NCI-H128 (cell line): ENCODE data around the gene RSPH10B2.
A peak's percentile ranks its signal among the peaks of the same experiment; 100 is the strongest.
"Not testable (repeated sequence)": the region's sequence is repeated elsewhere in the genome, so short reads cannot be mapped to it uniquely, and the experiment has no call there.

ENCODE experiments used
- DNase-seq: peaks from one replicate; lab custom pipeline; 2025; ENCODE audit not compliant: unreplicated experiment; lab: John Stamatoyannopoulos, UW

RSPH10B2 gene

DNA sequence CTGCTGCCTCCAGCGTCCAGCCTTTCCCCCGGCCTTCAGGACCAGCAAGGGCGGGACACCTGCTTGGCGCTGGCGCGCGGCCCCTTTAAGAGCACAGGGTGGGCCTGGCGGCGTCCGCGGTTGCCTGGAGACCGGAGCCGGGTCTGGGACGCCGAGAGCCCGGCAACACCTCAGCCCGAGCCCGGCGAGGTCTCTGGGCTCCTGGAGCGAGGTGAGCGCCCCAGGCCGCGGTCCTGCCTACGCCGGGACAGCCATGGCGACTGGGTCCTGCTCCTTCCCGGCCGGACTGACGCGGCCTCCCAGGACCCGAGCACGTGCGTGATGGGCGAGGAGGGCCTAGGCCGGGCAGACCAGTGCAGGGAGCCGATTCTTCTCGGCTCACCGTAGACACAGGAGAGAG lies at the start of gene RSPH10B2:
Gene RSPH10B2, plus strand, starts transcription at position 140 of the 400 bp plus-strand sequence. CDS start 3,575 bp downstream, outside the sequence.
- DNase-seq = not testable (repeated sequence)

DNA sequence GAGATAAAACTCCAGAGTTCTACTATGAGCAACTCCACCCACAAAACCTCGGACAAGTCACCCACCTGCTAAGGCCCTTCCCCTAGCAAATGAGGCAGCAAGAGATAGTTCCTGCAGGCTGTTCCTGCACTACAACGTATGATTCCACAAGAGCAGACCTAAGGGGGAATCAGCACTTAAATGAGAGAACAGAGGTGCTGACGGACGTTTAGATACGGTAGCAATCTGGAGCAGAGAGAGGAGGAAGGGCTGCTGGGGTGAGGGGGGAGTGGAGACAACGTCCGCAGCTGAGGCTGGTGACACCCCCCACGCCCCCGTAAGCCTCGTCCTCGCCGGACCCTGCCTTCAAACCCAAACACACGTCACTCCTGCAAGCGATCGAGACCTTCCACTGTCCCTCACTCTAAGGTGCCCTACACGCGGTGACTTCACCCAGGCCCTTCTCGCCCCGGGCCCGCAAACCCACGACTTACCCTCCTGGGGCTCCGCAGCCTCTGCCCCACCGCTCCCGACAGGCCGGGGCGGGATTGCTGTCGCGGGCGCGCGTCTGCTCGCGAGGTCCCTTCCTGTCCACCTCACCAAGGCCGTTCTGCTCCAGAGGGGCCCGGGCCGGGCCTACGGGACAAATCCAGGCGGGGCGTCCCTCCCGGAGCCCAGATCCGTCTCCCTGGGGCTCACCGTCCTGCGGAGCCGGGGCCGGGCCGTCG lies 47.8 kb upstream of the RSPH10B2 start:
- no peak for DNase-seq

DNA sequence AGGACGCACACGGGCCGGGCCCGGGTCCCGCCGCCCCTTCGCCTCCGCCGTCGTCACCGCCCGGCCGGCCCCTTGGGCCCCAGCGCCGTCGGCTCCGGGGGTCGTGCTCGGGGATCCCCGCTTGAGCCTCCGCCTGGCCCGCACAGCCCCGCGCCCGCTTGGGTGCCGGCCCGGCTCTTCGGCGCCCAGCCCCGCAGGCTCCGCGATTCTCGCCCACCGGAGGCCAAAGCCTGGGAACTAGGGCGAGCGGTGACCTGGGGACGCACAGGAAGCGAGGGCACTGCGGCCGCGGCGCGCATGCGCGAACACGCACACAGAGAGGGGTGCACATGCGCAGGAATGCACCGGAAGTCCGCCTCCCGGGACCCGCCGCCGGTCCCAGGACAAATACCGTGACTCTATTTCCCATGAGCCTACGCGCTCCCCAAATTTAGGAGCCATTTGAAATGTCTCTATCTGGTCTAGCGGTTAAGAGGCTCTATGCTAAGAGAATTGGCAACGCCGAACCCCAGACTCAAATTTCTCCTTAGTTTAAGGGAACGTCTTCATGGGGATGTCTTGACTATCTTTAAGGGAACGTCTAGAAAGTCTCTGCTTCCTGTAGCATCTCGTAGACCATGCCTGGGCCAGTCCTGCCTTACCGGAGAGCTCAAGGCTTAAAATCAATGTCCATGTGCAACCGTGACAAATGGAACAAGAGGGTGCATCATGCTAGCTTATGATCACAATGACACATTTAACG lies 47.1 kb upstream of the RSPH10B2 start, which contains the start of gene ZNF12:
Gene ZNF12, minus strand, starts transcription at position 282 of the 742 bp plus-strand sequence. CDS start 1,774 bp downstream, outside the sequence.
- peak; percentile 76 for DNase-seq

- no peak for DNase-seq
These were observed 45.6 kb upstream of the RSPH10B2 start for GRCh38 chr7:6708304-6708703.

- DNase-seq = no peak
These were observed 44.1 kb upstream of the RSPH10B2 start for GRCh38 chr7:6709808-6710207.

DNA sequence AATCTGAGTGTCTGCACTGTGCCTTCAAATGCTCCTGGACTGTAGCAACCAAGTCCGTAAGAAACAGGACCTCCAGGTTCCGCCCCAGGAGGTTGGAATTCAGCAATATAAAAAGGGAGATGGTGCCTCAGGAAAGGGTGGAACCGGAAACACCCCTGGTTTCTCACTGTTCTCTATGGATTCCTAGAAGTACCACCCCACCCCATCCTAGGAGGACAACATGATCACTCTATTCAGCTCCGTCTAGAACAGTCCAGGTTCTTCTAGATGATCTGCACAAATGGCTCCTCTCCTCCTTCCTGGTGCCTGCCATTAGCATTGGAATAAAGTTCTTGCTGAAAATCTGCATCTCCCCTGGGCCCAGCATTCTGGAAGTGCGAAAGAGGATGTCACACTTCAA lies 39.5 kb upstream of the RSPH10B2 start:
- no peak for DNase-seq

- not testable (repeated sequence) for DNase-seq
These were observed 38.0 kb upstream of the RSPH10B2 start for GRCh38 chr7:6715898-6716297.

DNA sequence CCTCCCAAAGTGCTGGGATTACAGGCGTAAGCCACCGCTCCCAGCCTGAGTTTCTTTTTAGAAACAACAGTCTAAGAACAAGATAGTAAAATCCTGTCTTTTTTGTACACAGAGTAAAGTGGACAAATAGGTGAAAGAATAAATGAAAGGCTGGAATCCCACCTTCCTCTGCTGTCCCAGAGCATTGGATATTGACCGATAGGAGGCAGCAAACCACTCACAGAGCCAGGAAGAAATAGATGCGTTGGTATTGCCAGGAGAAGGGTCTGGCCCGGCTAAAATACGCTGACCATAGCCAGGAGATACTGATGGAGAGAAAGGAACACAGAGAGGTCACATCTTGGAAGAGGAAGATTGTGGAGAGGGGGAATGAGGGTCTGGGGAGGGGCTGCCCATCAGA lies 35.8 kb upstream of the RSPH10B2 start:
- no peak for DNase-seq

- DNase-seq = not testable (repeated sequence)
These were observed 29.6 kb upstream of the RSPH10B2 start for GRCh38 chr7:6724351-6724750.

- no peak for DNase-seq
These were observed 28.9 kb upstream of the RSPH10B2 start for GRCh38 chr7:6725003-6725402.

GRCh38 chr7:6726341-6726740 lies 27.6 kb upstream of the RSPH10B2 start:
- not testable (repeated sequence) for DNase-seq

DNA sequence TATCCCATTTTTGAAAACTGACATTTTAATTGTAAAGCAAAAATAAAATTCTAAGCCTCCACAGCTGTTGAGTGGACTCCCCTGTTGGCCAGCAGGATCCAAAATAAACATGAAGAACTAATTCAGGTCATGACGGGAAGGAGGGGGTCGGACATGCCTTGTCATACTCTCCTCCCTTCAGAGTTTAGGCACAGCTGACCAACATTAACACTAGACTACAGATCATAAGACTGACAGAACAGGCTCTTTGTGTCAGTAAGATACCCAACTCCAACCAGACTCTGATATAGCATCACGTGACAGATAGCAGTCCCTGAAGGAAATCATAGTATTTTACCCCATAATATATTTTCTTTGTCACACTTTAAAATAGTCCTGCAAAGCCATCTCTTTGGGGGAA lies 26.2 kb upstream of the RSPH10B2 start:
- no peak for DNase-seq

- DNase-seq = not testable (repeated sequence)
These were observed 24.9 kb upstream of the RSPH10B2 start for GRCh38 chr7:6728893-6729491.

DNA sequence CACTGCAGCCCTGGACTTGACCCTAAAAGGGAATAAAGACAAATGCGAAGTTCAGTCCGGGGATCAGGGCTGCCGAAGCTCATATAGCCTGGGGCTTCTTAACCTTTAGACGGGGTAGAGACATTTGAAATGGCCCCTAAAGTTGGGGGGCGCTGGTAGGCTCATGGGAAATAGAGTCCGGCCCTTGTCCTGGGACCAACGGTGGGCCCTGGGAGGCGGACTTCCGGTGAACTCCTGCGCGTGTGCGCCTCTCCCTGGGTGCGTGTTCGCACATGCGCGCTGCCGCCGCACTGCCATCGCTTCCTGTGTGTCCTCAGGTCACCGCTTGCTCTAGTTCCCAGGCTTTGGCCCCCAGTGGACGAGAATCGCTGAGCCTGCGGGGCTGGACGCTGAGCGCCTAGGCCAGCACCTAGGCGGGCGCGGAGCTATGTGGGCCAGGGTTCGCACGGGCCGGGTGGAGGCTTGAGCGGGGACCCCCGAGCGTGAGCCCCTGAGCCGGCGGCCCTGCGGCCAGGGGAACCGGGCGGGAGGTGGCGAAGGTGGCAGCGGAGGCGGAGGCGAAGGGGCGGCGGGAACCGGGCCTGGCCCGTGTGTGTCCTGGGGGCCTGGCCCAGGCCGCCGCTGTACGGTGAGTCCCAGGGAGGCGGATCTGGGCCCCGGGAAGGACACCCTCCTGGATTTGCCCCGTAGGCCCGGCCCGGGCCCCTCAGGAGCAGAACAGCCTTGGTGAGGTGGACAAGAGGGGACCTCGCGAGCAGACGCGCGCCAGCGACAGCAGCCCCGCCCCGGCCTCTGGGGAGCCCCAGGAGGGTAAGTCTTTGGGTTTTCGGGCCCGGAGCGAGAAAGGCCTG lies 24.2 kb upstream of the RSPH10B2 start:
- DNase-seq = peak; percentile 78

DNA sequence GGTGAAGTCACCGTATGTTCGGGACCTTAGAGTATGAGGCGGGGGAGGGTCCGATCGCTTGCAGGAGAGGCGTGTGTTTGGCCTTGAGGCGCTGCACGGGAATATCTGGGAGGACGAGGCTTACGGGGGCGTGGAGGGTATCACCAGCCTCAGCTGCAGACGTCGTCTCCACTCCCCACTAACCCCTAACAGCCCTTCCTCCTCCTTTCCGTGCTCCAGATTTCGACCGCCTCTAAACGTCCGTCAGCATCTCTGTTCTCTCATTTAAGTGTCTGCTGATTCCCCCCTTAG lies 23.6 kb upstream of the RSPH10B2 start:
- DNase-seq = no peak

DNA sequence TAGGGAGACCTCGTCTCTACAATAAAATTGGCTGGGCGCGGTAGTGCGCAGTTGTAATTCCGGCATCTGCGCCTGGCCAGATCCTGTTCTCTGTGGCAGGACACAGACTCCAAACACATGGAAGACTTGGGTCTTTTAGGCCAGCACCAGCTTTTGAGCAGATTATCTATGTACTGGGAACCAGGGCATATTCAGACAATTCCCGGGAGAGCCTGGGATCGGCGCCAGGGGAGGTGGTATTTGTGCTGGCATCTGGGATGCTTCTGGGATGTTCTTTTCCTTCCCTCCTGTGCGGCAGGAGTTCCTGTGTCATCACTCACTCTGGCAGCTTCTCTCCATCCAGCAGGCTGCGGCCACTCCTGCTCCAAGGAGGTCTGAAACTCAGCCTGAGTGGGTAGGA lies 15.5 kb upstream of the RSPH10B2 start:
- DNase-seq = not testable (repeated sequence)

DNA sequence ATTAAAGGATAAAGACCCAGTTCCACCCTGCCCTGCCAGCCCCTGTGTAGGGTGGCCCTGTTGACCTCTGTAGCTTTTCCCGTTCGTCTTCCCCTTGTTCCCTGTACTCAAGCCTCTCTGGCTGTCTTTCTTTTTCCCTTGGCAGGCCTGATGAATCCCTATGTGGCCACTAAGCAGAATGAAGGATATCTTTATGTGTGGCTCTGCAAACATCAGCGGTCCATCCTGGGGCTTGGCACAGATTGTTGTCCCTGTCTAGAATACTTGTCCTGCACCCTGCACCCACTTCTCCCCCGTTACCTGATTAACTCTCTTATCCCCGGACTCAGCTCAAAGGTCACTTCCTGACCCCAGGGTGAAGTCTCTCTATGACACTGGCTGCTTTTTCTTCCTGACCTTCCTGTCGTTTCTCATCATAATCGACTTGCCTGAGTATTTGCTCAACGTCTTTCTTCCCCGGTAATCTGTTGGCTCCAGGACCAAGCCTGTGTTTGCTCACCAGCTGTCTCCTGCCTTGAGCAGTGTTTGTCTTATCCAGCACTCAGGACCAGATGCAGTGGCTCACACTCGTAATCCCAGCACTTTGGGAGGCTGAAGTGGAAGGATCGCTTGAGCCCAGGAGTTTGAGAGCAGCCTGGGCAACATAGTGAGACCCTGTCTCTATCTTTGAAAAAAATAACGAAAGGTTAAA lies 9.3 kb upstream of the RSPH10B2 start:
- not testable (repeated sequence) for DNase-seq

GRCh38 chr7:6749335-6749734 lies 4.6 kb upstream of the RSPH10B2 start:
- DNase-seq = not testable (repeated sequence)

DNA sequence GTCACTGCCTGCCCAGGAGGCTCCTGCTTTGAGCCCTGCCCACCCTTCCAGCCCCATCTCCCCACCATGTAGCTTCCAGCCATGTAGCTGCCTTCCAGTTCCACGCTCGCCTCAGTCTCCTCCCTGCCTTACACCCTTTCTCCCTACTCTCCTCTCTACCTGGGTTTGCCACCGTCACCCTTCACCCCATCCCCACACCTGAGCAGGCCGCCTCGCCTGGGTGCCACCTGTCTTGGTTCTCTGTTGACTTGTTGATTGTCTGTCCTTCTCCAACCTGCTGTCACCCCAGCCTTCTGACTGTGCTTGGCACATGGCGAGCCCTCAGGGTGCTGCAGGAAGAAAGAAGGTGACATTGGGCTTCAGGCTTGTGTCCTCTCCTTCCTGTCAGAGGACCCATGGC lies 3.7 kb upstream of the RSPH10B2 start:
- not testable (repeated sequence) for DNase-seq

- not testable (repeated sequence) for DNase-seq
These were observed 7.3 kb downstream of the RSPH10B2 start for GRCh38 chr7:6761186-6761585.
